Raji (cell line): Measurements from ENCODE around the gene MBNL3.

Source experiments
- POLR2A ChIP-seq: IDR thresholded peaks from 2 replicates; pipeline ENCODE4 v1.6.1; 2011; ENCODE audit warnings: low read depth, low read length, control low read depth; ENCODE audit not compliant: insufficient read depth

MBNL3 gene

DNA sequence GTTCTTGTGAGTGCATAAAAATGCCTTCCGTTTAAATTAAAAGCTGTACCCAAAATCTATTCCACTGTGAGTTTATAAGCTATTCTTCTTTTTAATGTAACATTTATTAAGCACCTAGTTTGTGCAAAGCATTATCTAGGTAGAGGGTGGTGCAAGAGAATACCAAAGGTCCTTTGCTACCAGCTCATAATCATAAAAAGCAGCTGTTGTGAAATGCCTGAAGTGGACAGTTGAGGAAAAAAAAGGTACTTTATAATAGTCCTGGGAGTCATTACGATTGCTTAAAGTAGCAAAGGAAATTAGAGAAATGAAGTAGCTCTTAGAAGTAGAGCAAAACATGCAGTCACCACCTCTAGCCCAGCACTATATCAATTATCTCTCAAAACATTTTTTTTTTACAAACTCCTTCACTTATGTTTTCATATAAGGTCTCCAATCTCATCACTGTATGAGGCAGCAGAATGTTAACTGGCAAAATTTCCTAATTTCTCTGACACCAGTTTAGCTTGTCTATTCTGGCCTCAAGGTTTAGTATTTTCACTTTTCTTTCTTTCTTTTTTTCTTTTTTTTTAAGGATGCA, 2.1 kb downstream of the MBNL3 start:
- no peak for TF ChIP-seq POLR2A

DNA sequence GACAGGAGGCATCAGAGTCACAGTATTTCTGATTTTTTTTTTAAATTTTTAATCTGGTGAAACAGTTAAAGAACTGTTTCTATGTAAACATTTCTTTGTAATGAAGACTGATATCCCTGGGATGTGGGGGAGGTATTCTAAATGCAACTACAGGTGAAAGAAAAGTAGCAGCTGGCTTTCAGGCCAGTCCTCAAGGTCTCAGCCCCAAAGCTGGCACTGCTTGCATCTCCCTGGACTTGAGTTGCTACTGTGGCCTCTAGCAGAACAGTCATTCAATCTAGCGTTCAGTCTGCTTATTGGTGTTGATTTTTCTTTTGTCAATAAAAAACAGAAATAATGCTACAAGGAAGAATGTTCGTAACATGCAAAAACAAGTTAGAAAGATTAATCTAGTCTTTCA, 4.9 kb downstream of the MBNL3 start:
- TF ChIP-seq POLR2A: no peak

DNA sequence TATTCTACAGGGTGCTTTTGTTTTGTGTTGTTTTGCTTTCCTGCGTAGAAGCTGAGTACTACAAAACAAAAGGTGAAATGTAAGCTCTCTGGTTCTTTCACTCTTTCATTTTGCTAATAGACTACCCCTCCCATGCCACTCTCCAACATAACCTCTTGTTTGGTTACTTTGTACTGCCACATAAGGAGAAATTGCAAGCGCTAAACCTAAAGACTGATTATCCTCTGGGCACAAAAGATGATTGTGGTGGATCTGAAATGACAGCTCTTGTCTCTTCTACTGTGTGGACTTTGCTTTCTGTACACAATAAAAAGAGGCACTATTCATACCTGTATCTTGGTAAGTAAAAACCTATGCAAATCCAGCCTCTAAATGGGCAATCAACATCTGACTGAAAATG, 5.3 kb downstream of the MBNL3 start:
- TF ChIP-seq POLR2A: no peak

DNA sequence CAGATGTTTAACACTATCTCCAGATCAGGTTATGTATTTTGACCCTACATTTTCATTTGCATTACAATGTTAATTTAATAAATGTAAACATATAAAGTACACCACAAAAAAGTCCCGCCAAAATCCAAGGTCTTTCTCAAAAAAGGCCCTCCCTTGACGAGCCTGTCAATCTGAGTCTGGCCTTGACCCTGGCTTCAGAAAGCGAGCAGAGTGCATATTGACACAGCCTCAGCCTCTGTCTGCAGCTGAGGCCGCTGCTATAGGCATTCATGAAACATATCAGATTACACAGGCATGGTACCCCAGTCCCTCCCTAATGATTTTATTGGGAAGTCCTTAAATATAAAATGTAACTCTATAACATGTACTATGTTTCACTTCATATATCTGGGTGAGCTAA, 6.2 kb downstream of the MBNL3 start:
- TF ChIP-seq POLR2A: no peak

DNA sequence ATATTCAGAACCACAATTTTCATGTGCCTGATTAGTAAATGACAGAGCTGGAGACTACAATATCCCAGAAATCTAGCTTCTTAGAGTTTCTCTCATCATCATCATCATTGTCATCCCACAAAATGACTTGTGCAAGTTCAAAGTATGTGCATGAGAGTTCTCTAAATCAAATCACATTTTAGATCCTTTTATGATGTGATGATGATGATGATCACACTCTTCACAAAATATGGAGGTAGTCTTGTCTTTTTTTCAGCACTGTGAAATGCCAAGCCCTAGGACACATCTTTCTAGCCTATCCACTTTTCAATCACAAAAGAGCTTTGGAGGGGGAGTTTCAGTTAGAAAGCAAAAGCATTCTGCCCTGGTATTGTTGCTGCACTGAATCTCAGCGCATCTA, 7.4 kb downstream of the MBNL3 start:
- TF ChIP-seq POLR2A: no peak

GRCh38 chrX:132480581-132481203, 8.1 kb downstream of the MBNL3 start:
- peak; percentile 31; the same call in 1 of the 2 replicates for TF ChIP-seq POLR2A

- TF ChIP-seq POLR2A: no peak
Observed at GRCh38 chrX:132474544-132475248, 14.1 kb downstream of the MBNL3 start.

DNA sequence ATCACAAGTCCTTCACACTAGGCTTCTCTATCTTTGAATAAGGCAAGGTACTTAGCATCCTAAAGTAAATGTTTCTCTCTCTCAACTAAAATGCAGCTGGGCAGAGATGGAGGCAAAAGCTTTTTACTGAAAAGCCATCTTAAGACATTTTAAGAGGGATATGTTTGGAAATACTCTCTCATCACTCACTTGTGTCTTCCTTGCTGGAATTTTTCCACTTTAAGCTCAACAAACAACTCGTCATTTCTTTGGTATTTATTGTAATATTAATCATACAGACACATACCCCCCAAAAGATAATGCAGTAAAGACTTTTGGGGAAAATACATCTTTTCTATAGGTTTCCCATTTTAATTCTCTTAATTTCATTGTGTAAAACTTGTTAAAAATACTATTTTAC, 16.4 kb downstream of the MBNL3 start:
- TF ChIP-seq POLR2A: no peak

GRCh38 chrX:132470831-132471230, 18.0 kb downstream of the MBNL3 start:
- TF ChIP-seq POLR2A: no peak

DNA sequence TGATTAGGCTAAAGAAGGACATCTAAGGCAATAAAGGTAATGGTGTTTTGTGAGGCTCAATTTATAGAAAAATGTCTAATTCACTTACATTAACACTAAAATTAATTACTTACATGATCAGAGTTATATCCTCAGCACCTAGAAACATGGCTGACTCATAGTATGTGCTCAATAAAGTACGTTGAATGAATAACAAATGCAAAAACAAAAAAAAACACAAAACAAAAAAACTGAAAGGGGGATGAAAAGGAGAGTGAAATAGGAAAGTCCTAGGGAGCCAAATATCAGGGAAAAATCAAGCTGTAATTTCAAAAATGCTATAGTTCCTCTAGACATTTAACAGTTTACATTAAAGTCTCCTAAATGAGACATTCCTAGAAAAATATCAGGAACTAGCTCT, 18.7 kb downstream of the MBNL3 start:
- no peak for TF ChIP-seq POLR2A

DNA sequence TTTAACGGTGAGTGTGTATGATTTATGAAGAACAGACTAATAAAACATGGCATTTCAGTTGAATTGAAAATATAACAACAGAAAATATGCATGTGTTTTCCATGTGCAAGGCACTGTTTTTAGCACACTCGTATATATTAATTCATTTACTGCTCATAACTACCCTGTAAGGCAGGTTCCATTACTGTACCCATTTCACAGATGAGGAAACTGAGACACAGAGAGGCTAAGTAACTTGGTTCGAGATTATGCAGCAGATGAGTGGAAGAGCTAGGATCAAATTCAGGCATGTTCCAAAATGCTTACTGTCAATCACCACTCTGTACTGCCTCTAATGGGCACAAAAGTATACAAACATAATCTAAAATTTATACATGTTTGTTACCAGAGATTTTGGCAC, 20.4 kb downstream of the MBNL3 start:
- TF ChIP-seq POLR2A: no peak

- no peak for TF ChIP-seq POLR2A
Observed at GRCh38 chrX:132467989-132468388, 20.8 kb downstream of the MBNL3 start.

DNA sequence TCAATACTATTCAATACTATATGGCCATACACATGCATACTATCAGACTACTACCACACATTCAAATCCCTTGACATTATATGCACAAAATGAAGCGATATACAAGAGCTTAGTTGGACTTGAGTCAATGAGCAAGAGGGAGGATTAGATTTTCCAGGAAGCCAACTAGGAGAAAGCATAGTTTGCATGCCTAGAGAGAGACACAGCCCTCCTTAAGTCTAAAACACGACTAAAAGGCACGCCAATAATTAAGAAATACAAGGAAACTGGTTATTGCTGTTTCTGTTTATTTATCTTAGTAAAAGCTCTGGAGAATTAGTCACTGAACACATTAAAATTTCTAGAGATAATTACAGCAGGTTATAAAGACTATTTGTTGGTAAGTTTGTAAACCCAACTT, 21.8 kb downstream of the MBNL3 start:
- TF ChIP-seq POLR2A: no peak

DNA sequence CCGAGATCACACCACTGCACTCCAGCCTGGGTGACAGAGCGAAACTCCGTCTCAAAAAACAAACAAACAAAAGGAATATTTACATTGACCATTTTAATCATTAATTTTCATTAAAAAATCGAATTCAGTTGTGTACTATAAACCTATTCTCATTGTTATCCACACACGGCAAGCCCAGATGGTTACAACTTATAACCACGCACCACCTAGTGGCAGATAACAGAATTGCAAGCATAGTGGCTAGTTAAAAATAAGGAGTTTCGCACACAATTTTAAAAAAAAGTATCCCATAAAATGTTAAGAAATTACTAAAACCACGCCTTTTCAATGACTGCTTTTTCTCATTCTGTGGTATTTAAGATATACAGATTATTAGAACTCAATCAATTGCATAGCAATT, 25.4 kb downstream of the MBNL3 start:
- TF ChIP-seq POLR2A: no peak

DNA sequence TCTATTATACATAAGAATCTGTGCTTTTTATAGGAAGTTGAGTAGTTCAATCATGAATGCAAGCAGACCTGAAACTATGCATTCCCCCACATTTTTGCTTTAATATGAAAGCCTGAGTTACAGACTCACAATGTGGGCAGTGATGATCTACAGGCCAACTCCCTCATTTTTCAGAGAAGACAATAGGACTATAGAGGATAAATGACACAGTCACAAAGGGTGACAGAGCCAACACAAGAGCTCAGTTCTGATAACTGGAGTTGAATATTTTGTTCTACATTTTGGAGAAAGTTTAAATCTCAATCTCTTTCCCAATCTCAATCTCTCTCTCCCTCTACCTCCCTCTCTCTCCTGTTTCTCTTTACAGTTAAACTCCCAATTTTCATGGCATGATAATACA, 27.0 kb downstream of the MBNL3 start:
- no peak for TF ChIP-seq POLR2A

GRCh38 chrX:132452911-132453550, 35.8 kb downstream of the MBNL3 start:
- TF ChIP-seq POLR2A: no peak
